ENCODE measurements around the gene ATP2C2. TPM values are rescaled to one million over a fixed set of nuclear protein-coding genes. Genes with fewer than 3 reads are reported as not detected.

Gene ATP2C2
- total RNA-seq, 2 experiments from 2014 or later, result not detected

DNA sequence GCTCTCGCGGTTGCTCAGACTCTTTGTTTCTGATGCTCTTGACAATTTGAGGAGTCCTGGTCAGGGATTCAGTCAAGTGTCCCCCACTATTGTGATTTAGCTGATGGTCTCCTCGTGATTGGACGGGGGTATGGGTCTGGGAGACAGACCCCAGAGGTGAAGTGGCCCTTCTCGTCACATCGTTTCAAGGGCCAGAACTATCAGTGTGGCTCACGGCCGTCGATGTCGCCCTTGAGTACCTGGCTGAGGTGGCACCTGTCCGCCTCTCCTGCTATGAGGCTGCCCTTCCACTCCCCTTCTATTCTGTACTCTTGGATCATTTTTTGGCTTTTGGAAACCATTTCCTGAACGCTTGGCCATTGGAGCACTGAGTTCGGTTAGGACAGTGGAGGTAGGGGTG is 143.5 kb downstream of the ATP2C2 start:
- no peak for DNase-seq
- H3K4me3 Mint-ChIP-seq, result peak overlapping the region; percentile 29
- peak overlapping the region; percentile 70 for H3K27ac Mint-ChIP-seq
- no peaks in the 10 kb centered on the region for H3K27me3 Mint-ChIP-seq
- H3K9me3 Mint-ChIP-seq, result no peaks in the 10 kb centered on the region
- H3K4me1 Mint-ChIP-seq, result peaks cover 70% of the 10 kb centered on the region
- peaks cover 12% of the 10 kb centered on the region for H3K36me3 Mint-ChIP-seq

GRCh38 chr16:84513123-84513522 is 144.8 kb downstream of the ATP2C2 start:
- no peaks in the 10 kb centered on the region for H3K9me3 Mint-ChIP-seq
- H3K4me3 Mint-ChIP-seq, result no peak overlapping the region
- H3K27ac Mint-ChIP-seq, result peak overlapping the region; percentile 97
- peaks cover 16% of the 10 kb centered on the region for H3K36me3 Mint-ChIP-seq
- no peaks in the 10 kb centered on the region for H3K27me3 Mint-ChIP-seq
- DNase-seq, result no peak
- H3K4me1 Mint-ChIP-seq, result peaks cover 70% of the 10 kb centered on the region

DNA sequence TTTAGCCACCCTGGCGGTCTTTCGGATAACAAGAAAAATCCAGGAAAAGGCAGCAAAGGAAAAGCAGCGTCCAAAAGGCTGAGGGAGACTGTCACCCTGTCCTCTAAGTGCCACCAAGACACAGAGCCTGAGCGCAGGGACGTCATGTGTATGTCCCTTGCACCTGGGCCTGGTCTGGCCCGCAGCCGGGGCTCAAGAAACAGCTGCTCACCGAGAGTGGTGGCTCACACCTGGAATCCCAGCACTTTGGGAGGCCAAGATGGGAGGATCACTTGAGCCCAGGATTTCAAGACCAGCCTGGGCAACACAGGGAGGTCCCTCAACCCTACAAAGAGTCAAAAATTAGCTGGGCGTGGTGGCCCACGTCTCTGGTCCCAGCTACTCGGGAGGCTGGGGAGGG is 145.3 kb downstream of the ATP2C2 start:
- no peak for DNase-seq
- Mint-ChIP-seq H3K9me3 (no peaks in the 10 kb centered on the region), H3K4me1 (peaks cover 69% of the 10 kb centered on the region), H3K36me3 (peaks cover 17% of the 10 kb centered on the region), H3K4me3 (peak overlapping the region; percentile 62), H3K27ac (peak overlapping the region; percentile 97), H3K27me3 (no peaks in the 10 kb centered on the region)

Other genes starting within 250 kb of the ATP2C2 start
- 10 to 100 TPM; 13.2 to 13.9 TPM for gene HSDL1, start 223.4 kb upstream of the ATP2C2 start, total RNA-seq
- gene DNAAF1, start 223.2 kb upstream of the ATP2C2 start, total RNA-seq, result under 1 TPM in 1 of 2 experiments, not detected in 1; 0.33 TPM
- gene TAF1C, start 181.5 kb upstream of the ATP2C2 start, total RNA-seq, result 10 to 100 TPM; 53.8 to 54.3 TPM
- gene ADAD2, start 177.4 kb upstream of the ATP2C2 start, total RNA-seq, result 1 to 10 TPM in 1 of 2 experiments, under 1 TPM in 1; 0.66 to 1.5 TPM
- not detected for gene KCNG4, start 128.5 kb upstream of the ATP2C2 start, total RNA-seq
- gene WFDC1, start 73.7 kb upstream of the ATP2C2 start, total RNA-seq, result not detected
- gene MEAK7, start 136.1 kb downstream of the ATP2C2 start, total RNA-seq, result 10 to 100 TPM; 10.4 to 11.3 TPM
- gene COTL1, start 249.5 kb downstream of the ATP2C2 start, total RNA-seq, result 100 to 1,000 TPM; 588 to 605 TPM

Data from activated naive CD8-positive, alpha-beta T cell treated with anti-CD3 and anti-CD28 coated beads for 36 hours (primary cell).